ENCODE results near the gene DCP2. TPM values are rescaled to one million over a fixed set of nuclear protein-coding genes. Genes with fewer than 3 reads are reported as not detected.

Gene DCP2
- polyA plus RNA-seq (2011; rRNA removed) (12.9 and 18.4 TPM in 2 replicates), polyA minus RNA-seq (2011; rRNA and poly(A)+ RNA removed) (19.4 and 28.1 TPM in 2 replicates)

DNA sequence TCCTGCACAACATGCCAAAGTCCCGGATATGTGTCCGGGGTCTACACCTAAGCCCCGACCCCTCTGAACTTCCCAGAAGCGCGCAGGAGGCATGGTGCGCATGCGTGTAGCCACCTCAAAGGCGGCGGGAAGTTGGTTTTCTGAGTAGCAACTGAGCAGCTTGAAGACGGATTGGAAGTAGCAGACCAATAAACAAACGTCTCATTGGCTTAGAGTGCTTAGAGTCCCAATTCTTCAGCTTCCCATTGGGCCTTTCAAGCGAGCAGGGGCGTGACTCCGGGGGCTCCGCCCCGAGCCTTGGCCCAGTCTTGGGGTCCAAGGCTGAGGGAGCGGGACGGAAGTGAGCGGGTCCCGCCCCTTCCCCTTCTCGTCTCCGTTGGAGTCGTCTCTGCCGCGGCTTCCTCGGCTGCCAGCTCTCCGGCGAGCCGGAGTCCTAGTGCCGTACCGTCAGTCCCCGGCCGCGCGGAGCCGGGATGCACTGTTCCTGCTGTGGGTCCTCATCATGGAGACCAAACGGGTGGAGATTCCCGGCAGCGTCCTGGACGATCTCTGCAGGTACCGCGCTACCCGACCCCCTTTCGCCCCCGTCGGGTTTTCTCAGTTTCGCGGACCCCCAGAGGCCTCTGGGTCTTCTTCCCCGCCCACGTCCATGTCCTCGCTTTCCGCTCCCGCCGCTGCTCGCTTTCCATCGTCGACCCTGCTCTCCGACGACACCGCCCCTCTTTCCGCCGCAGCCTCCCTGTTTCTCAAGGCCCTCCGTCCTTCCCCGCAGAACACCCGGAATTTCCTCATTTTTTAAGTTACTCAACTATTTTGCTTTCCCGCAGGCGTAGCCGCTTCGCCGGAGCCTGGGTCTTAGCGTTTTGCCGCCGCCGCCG is at the start of gene DCP2:
DCP2 (plus strand) TSS at position 367 of the 878 bp plus-strand sequence; CDS start at position 503, 136 bp downstream.
- ChIA-PET POLR2A (interaction anchor here (0.6 to 1.4 kb wide), 10 partner anchors 13 to 537 kb away, joined by 3 to 12 read pairs (median 4); partner anchors contain the start of genes MCC, REEP5, SRP19 and YTHDC2), CTCF (interaction anchor here (1.0 to 2.3 kb wide), 8 partner anchors 10 to 534 kb away, joined by 3 to 10 read pairs (median 4); no protein-coding TSS in a partner anchor)
- H3K27me3 ChIP-seq (ENCODE audit: control insufficient read depth, insufficient read depth, low read length): no peaks in the 10 kb centered on the region
- DNase-seq (ENCODE audit: low read depth, low spot score): peak; percentile 97
- peak within 1 kb of the TSS; percentile 94 for H3K27ac ChIP-seq (ENCODE audit: low read depth, low read length)
- no peak for TF ChIP-seq CTCF (IDR thresholded peaks at IDR 0.05; ENCODE audit: low read depth, low read length)
- H3K4me3 ChIP-seq (ENCODE audit: low read depth, low read length): peak within 1 kb of the TSS; percentile 95
- H3K9me3 ChIP-seq (ENCODE audit: control insufficient read depth, insufficient read depth, low read length): peaks cover 5% of the 10 kb centered on the region; the same call in 1 of the 2 replicates

- no peak for TF ChIP-seq CTCF (IDR thresholded peaks at IDR 0.05; ENCODE audit: low read depth, low read length)
- no peak overlapping the region for H3K27ac ChIP-seq (ENCODE audit: low read depth, low read length)
- no peak for DNase-seq (ENCODE audit: low read depth, low spot score)
- H3K4me3 ChIP-seq (ENCODE audit: low read depth, low read length): no peak overlapping the region
- H3K9me3 ChIP-seq (ENCODE audit: control insufficient read depth, insufficient read depth, low read length): no peaks in the 10 kb centered on the region
- ChIA-PET POLR2A (no interaction called here), CTCF (no interaction called here)
- no peaks in the 10 kb centered on the region for H3K27me3 ChIP-seq (ENCODE audit: control insufficient read depth, insufficient read depth, low read length)
These were observed 47.1 kb upstream of the DCP2 start for GRCh38 chr5:112929336-112930081.

- Histone ChIP-seq H3K4me3 (ENCODE audit: low read depth, low read length) (no peak overlapping the region), H3K27ac (ENCODE audit: low read depth, low read length) (no peak overlapping the region), H3K27me3 (ENCODE audit: control insufficient read depth, insufficient read depth, low read length) (no peaks in the 10 kb centered on the region), H3K9me3 (ENCODE audit: control insufficient read depth, insufficient read depth, low read length) (no peaks in the 10 kb centered on the region)
- ChIA-PET POLR2A (no interaction called here), CTCF (no interaction called here)
- no peak for TF ChIP-seq CTCF (IDR thresholded peaks at IDR 0.05; ENCODE audit: low read depth, low read length)
- no peak for DNase-seq (ENCODE audit: low read depth, low spot score)
These were observed 46.6 kb upstream of the DCP2 start for GRCh38 chr5:112930082-112930344.

DNA sequence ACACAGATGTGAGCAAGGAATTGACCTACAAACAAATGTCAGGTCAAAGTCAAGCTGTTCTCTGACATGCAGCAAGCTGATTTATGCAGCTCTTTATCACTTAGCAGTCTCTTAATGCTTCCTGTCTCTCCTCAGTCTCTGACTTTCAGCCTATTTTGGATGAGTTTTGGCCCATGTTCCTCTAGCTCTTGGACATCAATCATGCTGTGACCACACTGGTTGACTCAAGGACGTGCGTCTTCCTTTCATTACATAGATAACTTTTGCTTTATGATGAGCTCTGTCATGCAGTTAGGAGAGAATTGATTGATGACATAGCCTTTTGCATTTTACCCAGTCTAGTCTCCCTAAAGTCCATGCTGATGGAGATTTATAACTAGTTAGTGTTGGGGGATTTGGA is 45.1 kb upstream of the DCP2 start:
- no peak overlapping the region for H3K27ac ChIP-seq (ENCODE audit: low read depth, low read length)
- H3K4me3 ChIP-seq (ENCODE audit: low read depth, low read length): no peak overlapping the region
- H3K9me3 ChIP-seq (ENCODE audit: control insufficient read depth, insufficient read depth, low read length): no peaks in the 10 kb centered on the region
- POLR2A ChIA-PET: interaction anchor here (1.7 kb wide), 1 partner anchor 45 kb away, joined by 5 read pairs; the partner anchor contains the start of gene DCP2
- TF ChIP-seq CTCF (IDR thresholded peaks at IDR 0.05; ENCODE audit: low read depth, low read length): no peak
- DNase-seq (ENCODE audit: low read depth, low spot score): no peak
- no peaks in the 10 kb centered on the region for H3K27me3 ChIP-seq (ENCODE audit: control insufficient read depth, insufficient read depth, low read length)
- CTCF ChIA-PET: interaction anchor here (1.2 kb wide), 1 partner anchor 8 kb away, joined by 4 read pairs; no protein-coding TSS in a partner anchor

Measured in AG04450 (cell line).